HG03571 (cell line): ENCODE data around the gene ZBTB21.
"Not testable (repeated sequence)": the region's sequence is repeated elsewhere in the genome, so short reads cannot be mapped to it uniquely, and the experiment has no call there.

Experiments used
- ATAC-seq: cut with Tn5 transposase; IDR thresholded peaks from one replicate; pipeline ENCODE4 v1.9.1; 2021; ENCODE audit not compliant: unreplicated experiment

Gene ZBTB21

DNA sequence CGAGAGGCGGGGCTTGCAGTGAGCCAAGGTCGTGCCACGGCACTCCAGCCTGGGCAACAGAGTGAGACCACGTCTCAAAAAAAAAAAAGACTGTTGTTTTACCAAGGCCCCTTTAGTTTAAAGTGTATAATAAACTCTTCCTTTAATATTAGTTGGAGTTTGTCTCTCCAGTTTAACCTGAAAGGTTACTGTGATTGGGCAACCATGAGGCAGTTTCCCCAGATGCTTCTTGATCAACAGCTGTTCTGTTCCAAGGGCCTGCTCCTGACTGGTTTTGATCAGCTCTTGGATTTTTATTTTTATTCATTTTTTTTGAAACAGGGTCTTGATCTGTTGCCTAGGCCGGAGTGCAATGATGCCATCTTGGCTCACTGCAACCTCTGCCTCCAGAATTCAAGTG lies 38.3 kb downstream of the ZBTB21 start:
- ATAC-seq = no peak

DNA sequence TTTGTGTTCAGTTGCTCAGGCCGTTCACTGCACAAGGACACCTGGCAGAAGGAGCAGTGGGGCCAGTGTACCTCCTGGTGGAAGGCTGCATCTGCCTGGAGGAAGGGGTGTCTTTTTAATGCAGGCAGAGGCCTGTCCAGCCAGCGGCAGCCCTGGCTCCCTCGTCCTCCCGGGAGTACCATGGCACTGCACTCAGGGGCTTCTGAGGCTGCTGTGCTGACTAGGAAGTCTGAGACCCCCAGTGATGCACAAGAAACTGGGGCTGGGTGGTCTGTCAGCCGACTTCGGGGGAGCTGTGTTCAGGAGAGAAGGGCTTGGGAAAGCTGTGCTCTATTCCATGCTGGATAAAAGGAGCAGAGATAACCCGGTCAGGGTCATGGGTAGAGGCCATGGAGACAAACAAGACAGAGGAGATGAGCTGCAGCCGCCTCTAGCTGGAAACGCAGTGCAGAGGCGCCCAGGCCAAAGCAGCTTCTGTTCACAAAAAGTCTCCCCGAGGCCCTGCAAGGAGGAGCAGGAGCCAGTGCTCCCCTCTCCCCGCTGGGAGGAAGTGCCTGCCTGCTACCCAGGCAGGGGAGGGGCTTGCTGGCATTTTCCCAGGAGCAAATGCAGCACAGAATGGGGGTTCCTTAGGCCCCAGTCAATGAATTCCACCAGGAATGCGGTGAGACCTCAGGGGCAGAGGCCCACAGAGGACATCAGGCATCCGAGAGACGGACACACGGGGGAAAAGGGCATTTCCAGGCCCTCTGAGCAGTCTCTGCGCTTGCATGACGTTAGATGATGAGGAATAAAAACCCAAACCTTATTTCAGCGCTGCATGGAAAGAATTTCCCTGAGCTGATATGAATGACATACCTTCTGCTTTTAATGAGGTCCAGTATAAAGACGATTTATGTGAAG lies 39.2 kb downstream of the ZBTB21 start:
- ATAC-seq = no peak

DNA sequence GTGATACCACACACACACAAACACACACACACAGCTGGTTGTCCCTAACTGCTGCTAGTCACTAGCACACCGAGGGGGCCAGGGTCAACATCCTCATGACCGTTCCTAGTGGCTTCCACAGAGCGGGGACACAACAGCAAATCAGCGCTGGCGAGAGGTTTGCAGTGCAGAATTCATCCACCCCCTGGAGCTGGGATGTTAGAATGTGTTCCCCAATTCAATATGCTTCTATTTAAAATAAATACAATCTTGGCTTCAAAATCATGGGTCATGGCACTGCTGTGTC lies 40.1 kb downstream of the ZBTB21 start:
- no peak for ATAC-seq

GRCh38 chr21:41967708-41968107 lies 42.5 kb downstream of the ZBTB21 start:
- ATAC-seq = no peak

- no peak for ATAC-seq
Measured at GRCh38 chr21:41966872-41967621, 43.1 kb downstream of the ZBTB21 start.

- ATAC-seq = no peak
Measured at GRCh38 chr21:41966041-41966833, 43.9 kb downstream of the ZBTB21 start.

DNA sequence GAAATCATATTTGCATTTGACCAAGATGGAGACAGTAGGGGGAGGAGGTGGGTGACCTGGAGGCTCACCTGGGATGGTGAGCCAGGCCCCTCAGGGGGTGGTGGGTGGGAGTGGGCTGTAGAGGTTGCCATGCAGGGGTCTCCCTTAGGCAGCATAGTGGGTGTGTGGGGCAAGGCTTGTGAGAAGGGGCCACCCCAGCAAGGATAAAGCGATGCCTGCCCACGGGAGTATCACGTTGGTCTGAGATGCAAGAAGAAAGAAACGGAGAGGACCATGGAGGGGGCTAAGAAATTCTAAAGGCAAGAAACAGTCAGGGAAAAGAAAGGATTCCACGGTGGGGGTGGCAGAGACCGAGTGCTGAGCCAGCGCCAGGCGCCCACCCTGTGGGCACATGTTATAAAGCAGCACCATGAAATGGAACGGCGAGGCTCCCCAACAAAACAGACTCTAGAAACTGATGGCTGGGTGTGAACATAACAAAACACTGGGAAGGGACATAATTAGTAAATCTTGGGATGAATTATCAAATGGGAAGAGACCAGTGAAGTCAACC lies 44.6 kb downstream of the ZBTB21 start:
- ATAC-seq = no peak

GRCh38 chr21:41965045-41965444 lies 45.1 kb downstream of the ZBTB21 start:
- no peak for ATAC-seq

GRCh38 chr21:41964171-41964570 lies 46.0 kb downstream of the ZBTB21 start:
- no peak for ATAC-seq

GRCh38 chr21:41962425-41962966 lies 47.7 kb downstream of the ZBTB21 start:
- ATAC-seq = no peak

DNA sequence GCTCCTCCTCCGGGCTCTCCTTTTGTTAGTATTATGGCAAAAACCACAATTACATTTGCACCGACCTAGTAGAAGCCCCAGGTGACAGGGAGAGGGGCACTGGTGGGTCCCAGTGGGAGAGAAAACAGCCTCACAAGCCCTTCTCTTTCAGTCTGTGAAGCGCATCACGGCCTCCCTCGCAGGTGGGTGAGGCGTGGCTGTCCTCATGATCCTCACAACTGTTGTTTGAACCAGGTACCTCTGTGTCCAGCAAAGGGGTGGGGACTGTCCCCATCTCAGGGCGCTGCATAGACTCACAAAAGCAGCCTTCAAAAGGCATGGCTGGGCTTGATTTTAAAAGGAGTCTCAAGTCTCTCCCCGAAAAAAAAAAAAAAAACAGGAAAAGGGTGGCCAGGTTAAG lies 48.4 kb downstream of the ZBTB21 start:
- no peak for ATAC-seq

DNA sequence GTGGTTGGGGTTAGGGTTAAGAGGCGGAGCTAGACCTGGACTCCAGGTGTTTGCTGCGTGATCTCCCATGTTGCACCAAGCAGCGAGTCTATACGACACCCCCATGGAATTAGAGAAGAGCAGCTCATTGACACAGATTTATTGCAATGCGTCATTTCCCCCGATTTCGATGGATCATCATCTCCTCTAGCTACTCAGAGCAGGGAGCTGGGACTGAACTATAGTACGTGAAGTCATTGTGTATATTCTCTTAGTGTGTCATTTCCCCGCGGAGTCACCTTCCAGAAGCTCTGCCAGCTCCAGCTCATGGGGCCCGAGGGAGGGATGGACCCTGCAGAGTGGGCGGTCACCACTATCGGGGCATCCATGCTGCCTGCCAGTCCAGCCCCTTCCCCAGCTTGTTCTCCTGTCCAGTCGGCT lies 48.9 kb downstream of the ZBTB21 start:
- ATAC-seq = no peak

DNA sequence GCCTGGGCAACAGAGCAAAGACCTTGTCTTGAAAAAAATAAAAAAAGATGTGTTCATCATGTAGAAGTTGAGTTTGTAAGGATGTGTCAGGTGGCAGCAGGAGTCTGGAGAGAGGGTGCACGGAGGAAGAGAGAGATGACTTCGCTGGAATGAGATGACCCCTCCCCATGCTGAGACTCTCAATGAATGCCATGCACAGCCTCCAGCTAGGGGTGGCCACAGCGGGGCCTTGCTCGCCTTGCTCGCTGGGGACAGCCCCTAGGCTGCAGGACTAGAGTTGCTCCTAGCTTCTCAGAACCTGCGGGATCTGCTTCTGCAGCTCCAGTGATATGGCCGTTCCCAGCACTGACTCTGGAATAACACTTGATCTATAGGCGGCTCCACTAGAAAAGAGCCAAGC lies 49.8 kb downstream of the ZBTB21 start:
- no peak for ATAC-seq

- ATAC-seq = not testable (repeated sequence)
Measured at GRCh38 chr21:41959697-41960096, 50.5 kb downstream of the ZBTB21 start.

DNA sequence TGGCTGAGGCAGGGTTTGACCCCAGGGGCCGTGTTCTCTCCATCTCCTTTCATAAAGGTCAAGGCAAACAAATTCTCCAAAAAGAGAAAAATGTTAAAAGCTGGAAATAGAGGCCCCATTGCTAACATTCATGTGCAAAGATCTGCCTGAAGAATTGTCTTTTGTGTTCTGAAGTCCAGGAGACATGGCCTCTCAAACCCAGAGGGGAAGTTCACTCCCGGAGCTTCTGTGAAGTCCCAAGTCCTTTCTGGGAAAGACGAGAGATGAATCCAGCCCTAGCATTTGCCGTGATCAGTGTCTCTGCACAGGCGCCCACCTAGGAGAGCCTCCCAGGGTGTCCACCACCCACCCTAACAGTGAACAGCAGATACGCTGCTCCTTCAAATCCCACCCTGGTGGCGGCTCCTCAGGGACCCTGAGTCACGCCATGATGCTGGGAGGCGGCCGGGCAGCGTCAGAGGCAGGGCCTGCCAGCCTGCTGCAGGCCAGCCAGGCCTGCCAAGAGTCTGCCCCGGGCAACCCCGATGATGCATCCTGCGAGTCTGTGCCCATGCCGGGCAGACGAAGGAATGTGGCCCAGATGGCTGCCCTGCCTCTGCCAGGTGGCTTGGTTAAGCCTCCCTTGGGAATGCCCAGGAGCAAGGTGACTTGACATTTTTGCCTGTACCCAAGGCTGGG lies 51.1 kb downstream of the ZBTB21 start:
- ATAC-seq = no peak

GRCh38 chr21:41957991-41958766 lies 52.0 kb downstream of the ZBTB21 start:
- no peak for ATAC-seq

DNA sequence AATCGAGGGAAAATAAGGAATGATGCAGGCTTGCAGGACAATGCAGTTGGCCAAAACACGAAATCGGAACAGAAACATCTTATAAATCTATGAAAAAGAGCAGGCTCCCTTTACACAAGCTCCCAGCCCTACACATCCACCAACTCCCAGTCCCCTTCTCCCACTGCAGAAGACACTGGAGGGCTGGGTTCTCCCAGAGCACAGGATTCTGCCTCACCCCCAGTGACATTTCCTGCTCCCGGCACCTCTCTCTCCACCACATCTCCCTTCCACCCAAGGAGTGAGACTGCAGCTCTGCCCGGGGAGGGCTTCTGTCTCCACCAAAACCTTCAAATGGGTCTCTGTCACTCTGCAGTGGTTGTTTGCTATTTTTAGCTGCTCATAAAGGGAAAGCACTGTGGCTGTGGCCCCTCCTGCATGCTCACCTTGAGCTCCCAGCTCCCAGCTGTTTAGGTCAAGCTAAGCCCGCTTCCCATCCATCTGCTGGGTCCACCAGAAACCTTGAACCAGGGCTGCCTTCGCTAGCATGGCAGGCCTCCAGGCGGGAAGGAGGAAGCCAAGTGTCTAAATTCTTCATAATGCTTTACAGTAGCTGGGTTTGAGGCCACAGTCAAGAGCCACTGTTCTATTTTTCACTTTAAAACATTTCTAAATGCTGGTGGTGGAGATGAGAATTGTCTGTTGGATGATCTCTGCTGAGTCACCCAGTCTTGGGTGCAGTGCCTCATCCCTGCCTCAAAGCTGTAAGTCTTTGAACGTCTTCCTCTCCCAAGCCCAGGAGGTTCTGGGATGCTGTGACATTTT lies 53.0 kb downstream of the ZBTB21 start:
- no peak for ATAC-seq

DNA sequence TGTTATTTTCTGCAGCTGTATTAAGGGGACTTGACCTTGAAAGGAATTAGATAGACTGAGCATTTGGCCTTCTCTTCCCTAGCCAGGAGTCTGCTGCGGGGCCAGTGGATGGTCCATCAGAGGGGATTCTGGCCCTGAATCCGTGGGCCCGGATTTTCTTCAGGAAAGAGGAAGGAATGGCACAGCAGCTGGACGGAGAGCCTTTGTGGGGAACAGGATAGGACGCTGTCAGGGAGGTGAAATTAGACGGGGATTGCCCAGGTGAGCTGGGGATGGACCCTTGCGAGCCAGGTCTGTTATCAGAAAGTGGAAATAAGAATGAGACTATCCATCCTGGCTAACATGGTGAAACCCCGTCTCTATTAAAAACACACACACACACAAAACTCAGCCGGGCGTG lies 54.6 kb downstream of the ZBTB21 start:
- no peak for ATAC-seq
